Activated naive CD4-positive, alpha-beta T cell treated with anti-CD3 and anti-CD28 coated beads, Interleukin-2, amount 10 ng/mL, durations not matched to agents 7 days and 5 days (primary cell): ENCODE measurements around the gene MLXIPL.
"Not testable (repeated sequence)": the region's sequence is repeated elsewhere in the genome, so short reads cannot be mapped to it uniquely, and the experiment has no call there.

Experiments
- CTCF ChIA-PET: fragments of 350-600 bp; sonication (Branson Sonifier 250); formaldehyde crosslinking; loops from one replicate; lab custom pipeline; 2021; ENCODE audit warnings: antibody characterized with exemption; lab: Charles Lee
- DNase-seq: peaks from one replicate; pipeline ENCODE4 v3.0.0-alpha.2; 2020
- H3K27ac Mint-ChIP-seq: one replicate; pipeline ENCODE4 v1.8.0; 2021; ENCODE audit warnings: mild to moderate bottlenecking, moderate library complexity, mixed read lengths
- H3K27me3 Mint-ChIP-seq: one replicate; pipeline ENCODE4 v1.8.0; 2021; ENCODE audit warnings: mild to moderate bottlenecking, mixed read lengths
- H3K36me3 Mint-ChIP-seq: one replicate; pipeline ENCODE4 v1.8.0; 2021; ENCODE audit warnings: mixed read lengths
- H3K4me1 Mint-ChIP-seq: one replicate; pipeline ENCODE4 v1.8.0; 2021; ENCODE audit warnings: mixed read lengths
- H3K4me3 Mint-ChIP-seq: one replicate; pipeline ENCODE4 v1.8.0; 2021; ENCODE audit warnings: mild to moderate bottlenecking, moderate library complexity, mixed read lengths
- H3K9me3 Mint-ChIP-seq: one replicate; pipeline ENCODE4 v1.8.0; 2021; ENCODE audit warnings: mixed read lengths

MLXIPL gene

DNA sequence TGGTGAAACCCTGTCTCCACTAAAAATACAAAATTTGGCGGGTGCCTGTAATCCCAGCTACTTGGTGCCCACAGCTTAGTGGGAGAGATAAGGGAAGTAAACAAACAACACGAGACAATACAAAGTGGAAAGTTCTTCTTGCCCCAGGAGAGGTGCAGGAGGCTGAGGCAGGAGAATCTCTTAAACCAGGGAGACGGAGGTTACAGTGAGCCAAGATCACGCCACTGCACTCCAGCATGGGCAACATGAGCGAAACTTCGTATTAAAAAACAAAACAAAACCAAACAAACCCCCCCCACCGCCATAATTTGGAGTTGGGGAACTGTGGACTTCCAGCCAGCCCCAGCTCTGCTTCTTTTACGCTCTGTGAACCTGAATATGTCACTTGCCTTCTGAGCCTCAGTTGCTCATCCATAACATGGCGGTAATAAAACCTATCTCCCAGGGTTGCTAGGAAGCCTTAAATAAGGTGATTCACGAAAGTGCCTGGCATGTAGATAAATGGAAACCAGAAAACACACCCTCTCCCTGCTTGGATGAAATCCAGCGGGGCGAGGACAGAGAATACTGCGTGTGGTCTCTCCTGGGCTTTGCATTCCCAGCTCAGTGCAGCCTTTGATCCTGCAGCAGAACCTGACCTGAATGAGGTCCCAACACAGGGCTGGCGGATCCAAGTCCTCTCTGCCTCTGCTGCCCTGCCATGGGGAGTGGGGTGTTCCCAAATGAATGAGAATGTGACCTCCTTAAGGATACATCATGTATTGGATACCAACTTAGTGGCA is 10.2 kb downstream of the MLXIPL start:
- no peaks in the 10 kb centered on the region for H3K36me3 Mint-ChIP-seq
- CTCF ChIA-PET, result interaction anchor here (1.0 to 1.3 kb wide), 3 partner anchors 9 to 242 kb away, joined by 3 to 5 read pairs (median 4); no protein-coding TSS in a partner anchor
- peaks cover 76% of the 10 kb centered on the region for H3K27me3 Mint-ChIP-seq
- H3K9me3 Mint-ChIP-seq, result no peaks in the 10 kb centered on the region
- no peak overlapping the region for H3K4me3 Mint-ChIP-seq
- no peak for DNase-seq
- H3K4me1 Mint-ChIP-seq, result no peaks in the 10 kb centered on the region
- H3K27ac Mint-ChIP-seq, result no peak overlapping the region

- CTCF ChIA-PET, result interaction anchor here (0.6 to 2.6 kb wide), 3 partner anchors 113 to 135 kb away, joined by 3 to 8 read pairs (median 4); no protein-coding TSS in a partner anchor
- DNase-seq, result no peak
These were observed 11.6 kb downstream of the MLXIPL start for GRCh38 chr7:73612598-73613269.

GRCh38 chr7:73611017-73611555 is 13.2 kb downstream of the MLXIPL start:
- Mint-ChIP-seq H3K4me3 (no peak overlapping the region), H3K4me1 (peaks cover 2% of the 10 kb centered on the region), H3K36me3 (no peaks in the 10 kb centered on the region), H3K27me3 (peaks cover 89% of the 10 kb centered on the region), H3K27ac (no peak overlapping the region), H3K9me3 (no peaks in the 10 kb centered on the region)
- DNase-seq, result no peak
- CTCF ChIA-PET, result interaction anchor here (1.8 to 3.0 kb wide), 3 partner anchors 114 to 123 kb away, joined by 3 to 18 read pairs (median 8); no protein-coding TSS in a partner anchor

More at GRCh38 chr7:73612598-73613269, 11.6 kb downstream of the MLXIPL start:
- Mint-ChIP-seq H3K9me3 (no peaks in the 10 kb centered on the region), H3K27me3 (peaks cover 79% of the 10 kb centered on the region), H3K36me3 (no peaks in the 10 kb centered on the region), H3K27ac (no peak overlapping the region), H3K4me1 (no peaks in the 10 kb centered on the region), H3K4me3 (no peak overlapping the region)

GRCh38 chr7:73610105-73610504 is 14.2 kb downstream of the MLXIPL start:
- Mint-ChIP-seq H3K27me3 (peaks cover 92% of the 10 kb centered on the region), H3K27ac (no peak overlapping the region)
- CTCF ChIA-PET, result interaction anchor here (1.0 to 5.6 kb wide), 4 partner anchors 20 to 124 kb away, joined by 3 to 87 read pairs (median 11); no protein-coding TSS in a partner anchor

GRCh38 chr7:73607692-73607983 is 16.7 kb downstream of the MLXIPL start:
- not testable (repeated sequence) for H3K4me3 Mint-ChIP-seq, H3K36me3 Mint-ChIP-seq, H3K27ac Mint-ChIP-seq, H3K4me1 Mint-ChIP-seq, DNase-seq, H3K9me3 Mint-ChIP-seq
- CTCF ChIA-PET, result interaction anchor here (0.7 to 5.6 kb wide), 18 partner anchors 9 to 139 kb away, joined by 3 to 87 read pairs (median 6); partner anchors contain the start of genes MLXIPL and VPS37D
- H3K27me3 Mint-ChIP-seq, result peaks cover 75% of the 10 kb centered on the region

More at GRCh38 chr7:73610105-73610504, 14.2 kb downstream of the MLXIPL start:
- no peak for DNase-seq
- Mint-ChIP-seq H3K4me3 (no peak overlapping the region), H3K36me3 (no peaks in the 10 kb centered on the region), H3K4me1 (peaks cover 2% of the 10 kb centered on the region), H3K9me3 (no peaks in the 10 kb centered on the region)

DNA sequence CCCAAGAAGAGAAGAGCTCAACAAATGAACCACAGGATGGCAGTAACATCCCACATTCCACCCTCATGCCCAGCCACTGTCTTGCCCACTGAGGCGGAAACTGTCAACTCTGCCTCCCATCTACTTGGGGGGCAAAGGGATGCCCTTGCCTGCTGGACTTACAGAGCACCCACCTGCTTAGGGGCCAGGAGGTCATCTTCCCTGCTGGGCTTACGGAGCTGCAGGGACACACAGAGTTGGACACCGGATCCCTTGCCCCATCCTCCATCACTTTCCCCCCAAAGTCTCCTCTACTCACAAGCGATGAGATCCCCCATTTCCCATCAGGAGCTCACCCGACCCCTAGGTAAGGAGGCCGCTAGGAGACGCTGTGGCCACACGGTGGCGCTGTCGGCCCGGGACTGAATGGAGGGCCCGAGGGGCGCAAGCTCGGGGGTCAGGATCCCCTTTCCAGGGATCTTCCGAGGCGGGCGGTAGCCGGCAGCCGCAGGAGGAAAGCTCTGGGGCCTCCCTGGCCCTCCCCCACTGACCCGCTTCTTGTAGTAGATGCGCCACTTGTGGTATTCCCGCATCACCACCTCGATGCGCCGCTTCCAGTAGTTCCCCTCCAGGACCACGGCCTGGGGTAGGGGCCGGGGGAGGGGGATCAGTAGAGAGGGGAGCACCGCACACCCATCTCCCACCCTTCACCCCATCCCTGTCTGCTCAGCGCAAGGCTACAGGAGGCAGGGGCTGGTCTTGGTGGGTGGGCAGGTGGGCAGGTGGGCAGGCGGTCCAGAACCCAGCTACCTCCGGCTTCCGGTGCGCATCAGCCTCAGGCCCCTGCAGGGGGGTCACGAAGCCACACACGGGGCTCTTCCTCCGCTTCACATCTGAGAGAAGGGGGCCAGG is 17.3 kb downstream of the MLXIPL start:
- no peak overlapping the region for H3K27ac Mint-ChIP-seq
- H3K4me1 Mint-ChIP-seq, result peaks cover 2% of the 10 kb centered on the region
- no peaks in the 10 kb centered on the region for H3K9me3 Mint-ChIP-seq
- DNase-seq, result peak; percentile 73
- H3K27me3 Mint-ChIP-seq, result peaks cover 72% of the 10 kb centered on the region
- H3K36me3 Mint-ChIP-seq, result no peaks in the 10 kb centered on the region
- CTCF ChIA-PET, result interaction anchor here (0.5 to 5.6 kb wide), 34 partner anchors 9 to 712 kb away, joined by 3 to 87 read pairs (median 4); partner anchors contain the start of genes ABHD11, MLXIPL and VPS37D
- H3K4me3 Mint-ChIP-seq, result no peak overlapping the region

- no peak overlapping the region for H3K27ac Mint-ChIP-seq
- CTCF ChIA-PET, result interaction anchor here (0.7 to 5.6 kb wide), 11 partner anchors 11 to 248 kb away, joined by 3 to 87 read pairs (median 8); partner anchors contain the start of gene ABHD11
- H3K4me3 Mint-ChIP-seq, result no peak overlapping the region
- H3K36me3 Mint-ChIP-seq, result no peaks in the 10 kb centered on the region
- H3K27me3 Mint-ChIP-seq, result peaks cover 69% of the 10 kb centered on the region
- DNase-seq, result no peak
- H3K4me1 Mint-ChIP-seq, result peaks cover 2% of the 10 kb centered on the region
- H3K9me3 Mint-ChIP-seq, result no peaks in the 10 kb centered on the region
These were observed 18.6 kb downstream of the MLXIPL start for GRCh38 chr7:73605601-73606220.

GRCh38 chr7:73602721-73603651 is 21.3 kb downstream of the MLXIPL start:
- no peak for DNase-seq
- Mint-ChIP-seq H3K36me3 (no peaks in the 10 kb centered on the region), H3K4me3 (no peak overlapping the region), H3K4me1 (peaks cover 2% of the 10 kb centered on the region), H3K27me3 (peaks cover 57% of the 10 kb centered on the region), H3K9me3 (no peaks in the 10 kb centered on the region), H3K27ac (no peak overlapping the region)
- CTCF ChIA-PET, result interaction anchor here (1.9 to 2.1 kb wide), 2 partner anchors 66 to 135 kb away, joined by 5 to 6 read pairs; partner anchors contain the start of genes ABHD11 and VPS37D

DNA sequence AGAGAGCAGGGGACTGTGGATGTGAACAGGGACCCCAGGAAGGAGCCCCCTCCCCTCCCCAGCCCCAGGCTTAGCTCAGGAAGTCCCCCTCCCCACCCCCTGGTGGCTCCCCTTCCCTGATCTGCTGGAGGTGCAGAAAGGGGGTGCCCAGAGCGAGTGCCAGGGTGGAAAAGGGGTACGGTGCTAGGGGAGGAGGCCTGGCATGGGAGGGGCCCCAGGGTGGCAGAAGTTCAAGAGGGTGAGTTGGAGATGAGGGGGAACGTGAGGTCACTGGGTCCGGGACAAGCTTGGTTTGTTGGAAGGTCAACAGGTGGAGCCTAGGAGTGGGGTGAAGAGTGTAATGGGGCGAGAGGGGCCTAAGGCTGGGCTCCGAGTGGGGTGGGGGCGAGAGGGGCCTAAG is 24.4 kb downstream of the MLXIPL start:
- Mint-ChIP-seq H3K9me3 (no peaks in the 10 kb centered on the region), H3K27ac (no peak overlapping the region), H3K27me3 (peaks cover 60% of the 10 kb centered on the region), H3K4me1 (no peaks in the 10 kb centered on the region), H3K4me3 (no peak overlapping the region), H3K36me3 (no peaks in the 10 kb centered on the region)
- CTCF ChIA-PET, result interaction anchor here (1.6 kb wide), 1 partner anchor 125 kb away, joined by 5 read pairs; no protein-coding TSS in a partner anchor
- no peak for DNase-seq

- Mint-ChIP-seq H3K9me3 (no peaks in the 10 kb centered on the region), H3K27me3 (peaks cover 61% of the 10 kb centered on the region), H3K36me3 (no peaks in the 10 kb centered on the region), H3K4me1 (no peaks in the 10 kb centered on the region), H3K27ac (no peak overlapping the region), H3K4me3 (no peak overlapping the region)
- no peak for DNase-seq
- CTCF ChIA-PET, result interaction anchor here (1.6 to 2.3 kb wide), 2 partner anchors 8 to 126 kb away, joined by 5 to 8 read pairs; no protein-coding TSS in a partner anchor
These were observed 25.0 kb downstream of the MLXIPL start for GRCh38 chr7:73599151-73599882.

DNA sequence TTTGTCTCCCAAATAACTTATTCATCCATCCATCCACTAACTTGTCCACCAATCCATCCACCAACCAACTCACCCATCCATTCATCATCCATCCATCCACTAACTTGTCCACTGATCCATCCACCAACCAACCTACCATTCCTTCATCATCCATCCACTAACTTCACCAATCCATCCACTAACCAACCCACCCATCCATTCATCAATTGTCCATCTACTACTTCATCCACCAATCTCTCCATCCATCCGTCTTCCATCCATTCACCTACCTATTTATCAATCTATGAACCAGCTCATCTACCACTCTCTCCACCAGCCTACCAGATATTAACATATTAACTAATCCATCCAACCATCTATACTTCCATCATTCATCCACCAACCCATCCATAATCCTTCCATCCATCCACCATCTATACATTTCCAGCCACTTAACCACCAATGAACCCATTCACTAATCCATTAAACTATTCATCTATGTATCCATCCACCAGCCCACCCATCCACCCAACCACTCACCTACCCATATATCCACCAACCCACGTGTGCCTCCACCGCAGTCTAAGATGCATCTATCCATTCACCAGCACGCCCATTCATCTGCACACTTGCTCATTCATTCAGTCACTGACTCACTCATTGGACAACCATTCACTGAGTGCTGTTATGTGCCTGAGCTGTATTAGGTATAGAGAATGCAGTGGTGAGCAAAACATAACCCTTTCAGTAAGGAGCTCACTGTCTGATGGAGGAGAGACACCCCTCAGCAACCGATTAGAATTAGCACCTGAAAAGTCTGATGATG is 26.1 kb downstream of the MLXIPL start:
- Mint-ChIP-seq H3K9me3 (no peaks in the 10 kb centered on the region), H3K27ac (no peak overlapping the region), H3K4me1 (no peaks in the 10 kb centered on the region), H3K27me3 (peaks cover 70% of the 10 kb centered on the region), H3K4me3 (no peak overlapping the region), H3K36me3 (no peaks in the 10 kb centered on the region)
- no peak for DNase-seq
- CTCF ChIA-PET, result interaction anchor here (1.6 to 2.3 kb wide), 2 partner anchors 9 to 127 kb away, joined by 5 to 8 read pairs; no protein-coding TSS in a partner anchor
